SU-DHL-6 (cell line): ENCODE results near the gene UNC5A.

Experiments
- CTCF ChIP-seq: fragments of 200-600 bp; sonication (generic); IDR thresholded peaks from one replicate; pipeline ENCODE4 v1.5.1; 2017; ENCODE audit warnings: antibody characterized with exemption, mild to moderate bottlenecking, low read length, moderate library complexity; ENCODE audit not compliant: insufficient read depth, poor library complexity, severe bottlenecking
- EZH2phosphoT487 ChIP-seq: fragments of 200-600 bp; sonication (generic), shearing (Covaris generic); conservative IDR thresholded peaks from 2 replicates; pipeline ENCODE4 v1.6.1; 2018; ENCODE audit warnings: mild to moderate bottlenecking, antibody characterized with exemption, low read length, moderate library complexity, mixed read lengths

- TF ChIP-seq EZH2phosphoT487 (no peak), CTCF (no peak)
Observed at GRCh38 chr5:176891331-176891958, 81.1 kb downstream of the UNC5A start.
